A673 (cell line): ENCODE data around the gene OGFOD2. TPM values are rescaled to one million over a fixed set of nuclear protein-coding genes. Genes with fewer than 3 reads are reported as not detected.
A peak's percentile ranks its signal among the peaks of the same experiment; 100 is the strongest.

ENCODE experiments used
- BruUV-seq: library from RNA; stranded (reverse); fragments of 400-500 nt; replicated peaks from 2 replicates; lab custom pipeline; 2021; lab: Mats Ljungman, UMichigan
- CTCF ChIA-PET: fragments of 300-600 bp; sonication (Branson Sonifier 250); formaldehyde crosslinking; loops from one replicate; lab custom pipeline; 2022; ENCODE audit warnings: antibody characterized with exemption; lab: Charles Lee
- POLR2A ChIA-PET: fragments of 300-600 bp; sonication (Branson Sonifier 250); formaldehyde crosslinking; loops from one replicate; lab custom pipeline; 2022; ENCODE audit warnings: antibody characterized with exemption; ENCODE audit not compliant: low non-redundant PET; lab: Charles Lee
- DNase-seq: peaks from one replicate; pipeline ENCODE4 v3.0.0-alpha.2; 2015; ENCODE audit warnings: low spot score
- H3K27ac ChIP-seq: fragments of 200-600 bp; sonication (generic); 2 replicates; pipeline ENCODE4 v1.5.1; 2016; ENCODE audit warnings: mixed run types, low read depth, mild to moderate bottlenecking, mixed read lengths, antibody characterized with exemption, low read length; ENCODE audit not compliant: poor library complexity, severe bottlenecking
- H3K27me3 ChIP-seq: fragments of 200-600 bp; sonication (generic); replicated peaks from 2 replicates; pipeline ENCODE4 v1.6.1; 2017; ENCODE audit warnings: mixed run types, low read depth, mild to moderate bottlenecking, mixed read lengths, antibody characterized with exemption, low read length; ENCODE audit not compliant: insufficient read depth, poor library complexity
- H3K36me3 ChIP-seq: fragments of 200-600 bp; sonication (generic); 2 replicates; pipeline ENCODE4 v1.6.1; 2016; ENCODE audit warnings: mixed run types, mild to moderate bottlenecking, mixed read lengths, antibody characterized with exemption, low read length; ENCODE audit not compliant: insufficient read depth, poor library complexity, severe bottlenecking
- H3K4me1 ChIP-seq: fragments of 200-600 bp; sonication (generic); 2 replicates; pipeline ENCODE4 v1.6.1; 2017; ENCODE audit warnings: mixed run types, mild to moderate bottlenecking, mixed read lengths, antibody characterized with exemption, low read length; ENCODE audit not compliant: insufficient read depth, poor library complexity, severe bottlenecking
- H3K4me3 ChIP-seq: fragments of 200-600 bp; sonication (generic); 2 replicates; pipeline ENCODE4 v1.5.1; 2016; ENCODE audit warnings: low read depth, mixed run types, mild to moderate bottlenecking, mixed read lengths, low read length; ENCODE audit not compliant: poor library complexity, severe bottlenecking
- H3K9me3 ChIP-seq: fragments of 200-600 bp; sonication (generic); 2 replicates; pipeline ENCODE4 v1.6.1; 2016; ENCODE audit warnings: mixed run types, low read depth, mild to moderate bottlenecking, mixed read lengths, antibody characterized with exemption, low read length; ENCODE audit not compliant: poor library complexity, severe bottlenecking
- EZH2 ChIP-seq: fragments of 200-600 bp; sonication (generic); IDR thresholded peaks from 2 replicates; pipeline ENCODE4 v1.6.1; 2017; ENCODE audit warnings: borderline replicate concordance, low read depth, mild to moderate bottlenecking, mixed read lengths, antibody characterized with exemption, low read length; ENCODE audit not compliant: poor library complexity, severe bottlenecking
- intact Hi-C: fragments of 100-400 bp; cut with micrococcal nuclease; formaldehyde crosslinking; loops from one replicate; pipeline ENCODE4 v1.10.0; 2022; ENCODE audit not compliant: unreplicated experiment
- total RNA-seq: library from RNA; stranded (reverse); gene quantifications from 2 replicates; pipeline ENCODE4 v1.2.3, GENCODE V29; 2021
- TF ChIP-seq, protein P1 (sequence below): fragments of 300-800, 200-600 bp; sonication (generic); conservative IDR thresholded peaks from 2 replicates; pipeline ENCODE4 v1.5.1; 2017; ENCODE audit warnings: low read depth, mild to moderate bottlenecking, antibody characterized with exemption, low read length, moderate library complexity, mixed read lengths

The OGFOD2 gene
- total RNA-seq, 1 experiment from 2014 or later: 18.2 TPM

DNA sequence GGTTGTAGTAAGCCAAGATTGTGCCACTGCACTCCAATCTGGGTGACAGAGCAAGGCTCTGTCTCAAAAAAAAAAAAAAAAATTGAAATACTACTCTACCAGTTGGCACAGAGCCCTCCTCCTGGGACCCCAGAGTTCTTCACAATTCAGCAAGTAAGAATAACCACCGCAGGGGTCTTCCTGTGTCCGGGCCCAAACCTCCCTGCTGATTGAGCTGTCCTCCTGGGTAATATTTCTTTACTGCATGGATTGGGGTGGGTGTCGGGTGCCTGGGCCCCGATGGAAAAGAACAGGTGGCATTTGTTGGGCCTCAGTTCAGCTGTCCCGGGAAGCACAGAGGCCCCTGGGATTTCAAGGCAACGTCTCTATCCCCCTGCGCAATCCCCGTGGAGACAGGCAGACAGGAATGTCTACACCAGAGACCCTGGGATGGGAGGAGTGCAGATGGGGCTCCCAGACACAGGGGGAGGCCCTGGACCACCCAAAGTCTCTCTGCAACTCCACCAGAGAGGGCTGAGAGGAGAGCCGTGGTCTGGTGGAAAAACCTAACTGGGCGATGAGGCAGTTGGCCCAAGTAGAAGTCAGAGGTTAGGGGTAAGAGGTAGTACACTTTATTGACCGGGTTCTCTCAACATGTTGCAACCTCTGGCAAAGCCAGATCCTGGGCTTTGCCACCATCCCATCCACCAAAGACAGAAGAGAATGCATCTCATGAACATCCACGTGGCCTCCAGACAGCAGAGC lies 46.5 kb upstream of the OGFOD2 start:
- peak; percentile 88 for DNase-seq
- Histone ChIP-seq H3K9me3 (no peaks in the 10 kb centered on the region), H3K4me1 (peaks cover 17% of the 10 kb centered on the region), H3K27me3 (no peaks in the 10 kb centered on the region), H3K4me3 (no peak overlapping the region), H3K27ac (peak overlapping the region; percentile 16), H3K36me3 (no peaks in the 10 kb centered on the region)
- TF ChIP-seq, protein P1, sequence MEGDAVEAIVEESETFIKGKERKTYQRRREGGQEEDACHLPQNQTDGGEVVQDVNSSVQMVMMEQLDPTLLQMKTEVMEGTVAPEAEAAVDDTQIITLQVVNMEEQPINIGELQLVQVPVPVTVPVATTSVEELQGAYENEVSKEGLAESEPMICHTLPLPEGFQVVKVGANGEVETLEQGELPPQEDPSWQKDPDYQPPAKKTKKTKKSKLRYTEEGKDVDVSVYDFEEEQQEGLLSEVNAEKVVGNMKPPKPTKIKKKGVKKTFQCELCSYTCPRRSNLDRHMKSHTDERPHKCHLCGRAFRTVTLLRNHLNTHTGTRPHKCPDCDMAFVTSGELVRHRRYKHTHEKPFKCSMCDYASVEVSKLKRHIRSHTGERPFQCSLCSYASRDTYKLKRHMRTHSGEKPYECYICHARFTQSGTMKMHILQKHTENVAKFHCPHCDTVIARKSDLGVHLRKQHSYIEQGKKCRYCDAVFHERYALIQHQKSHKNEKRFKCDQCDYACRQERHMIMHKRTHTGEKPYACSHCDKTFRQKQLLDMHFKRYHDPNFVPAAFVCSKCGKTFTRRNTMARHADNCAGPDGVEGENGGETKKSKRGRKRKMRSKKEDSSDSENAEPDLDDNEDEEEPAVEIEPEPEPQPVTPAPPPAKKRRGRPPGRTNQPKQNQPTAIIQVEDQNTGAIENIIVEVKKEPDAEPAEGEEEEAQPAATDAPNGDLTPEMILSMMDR: no peak
- no peak for TF ChIP-seq EZH2
- CTCF ChIA-PET: interaction anchor here (0.6 kb wide), 1 partner anchor 91 kb away, joined by 7 read pairs; no protein-coding TSS in a partner anchor
- intact Hi-C loops: no loop called here
- POLR2A ChIA-PET: no interaction called here
- no TSS peak for BruUV-seq

DNA sequence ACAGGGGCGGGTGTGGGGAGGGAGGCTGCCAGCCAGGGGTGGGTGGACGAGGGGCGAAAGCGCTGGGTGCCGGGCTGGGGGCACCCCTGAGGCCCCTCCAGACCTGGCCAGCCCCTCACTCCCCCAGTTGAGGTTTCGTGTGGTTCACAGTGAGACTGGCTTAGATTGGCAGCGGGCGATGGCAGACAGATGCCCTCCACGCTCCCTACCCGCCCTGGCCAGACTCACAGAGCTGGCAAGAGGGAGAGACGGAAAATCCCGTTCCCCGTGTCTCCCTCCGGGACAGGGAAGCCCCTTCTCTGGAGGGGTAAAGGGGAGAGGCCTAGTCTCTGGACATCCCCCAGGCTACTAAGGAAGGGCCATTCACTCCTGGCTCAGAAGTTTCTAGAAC lies 45.9 kb upstream of the OGFOD2 start:
- POLR2A ChIA-PET: interaction anchor here (0.5 kb wide), 1 partner anchor 365 kb away, joined by 3 read pairs; no protein-coding TSS in a partner anchor
- no TSS peak for BruUV-seq
- H3K27ac ChIP-seq: peak overlapping the region; percentile 16
- no peaks in the 10 kb centered on the region for H3K36me3 ChIP-seq
- intact Hi-C loops: no loop called here
- H3K4me1 ChIP-seq: peaks cover 17% of the 10 kb centered on the region
- DNase-seq: no peak
- CTCF ChIA-PET: no interaction called here
- H3K9me3 ChIP-seq: no peaks in the 10 kb centered on the region
- TF ChIP-seq, protein P1: no peak
- no peak for TF ChIP-seq EZH2
- no peaks in the 10 kb centered on the region for H3K27me3 ChIP-seq
- no peak overlapping the region for H3K4me3 ChIP-seq

DNA sequence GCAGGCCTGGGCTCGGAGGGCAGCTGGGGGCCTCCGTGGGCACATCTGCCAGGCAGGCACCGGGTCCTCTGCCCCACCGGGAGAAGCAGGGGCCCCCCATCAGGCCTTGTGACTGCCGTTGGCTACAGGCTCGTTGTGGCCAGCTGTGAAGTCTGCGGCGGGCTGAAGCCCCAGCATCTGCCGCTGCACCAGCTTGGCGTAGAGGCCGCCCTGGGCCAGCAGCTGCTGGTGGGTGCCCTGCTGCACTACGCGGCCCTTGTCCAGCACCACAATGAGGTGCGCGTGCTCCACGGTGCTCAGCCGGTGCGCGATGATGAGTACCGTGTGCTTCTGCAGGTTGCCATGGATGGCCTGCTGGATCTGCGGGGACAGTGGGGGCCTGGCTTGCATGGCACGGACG lies 45.2 kb upstream of the OGFOD2 start:
- ChIA-PET POLR2A (interaction anchor here (0.5 kb wide), 1 partner anchor 364 kb away, joined by 3 read pairs; no protein-coding TSS in a partner anchor), CTCF (no interaction called here)
- Histone ChIP-seq H3K9me3 (no peaks in the 10 kb centered on the region), H3K4me3 (no peak overlapping the region), H3K27me3 (no peaks in the 10 kb centered on the region), H3K27ac (no peak overlapping the region), H3K36me3 (no peaks in the 10 kb centered on the region), H3K4me1 (peaks cover 17% of the 10 kb centered on the region)
- TF ChIP-seq EZH2: no peak
- TF ChIP-seq, protein P1: no peak
- BruUV-seq: no TSS peak
- no peak for DNase-seq
- intact Hi-C loops: no loop called here
